Middle frontal gyrus (tissue), 1 donor: ENCODE data around the gene PADI6.

Source experiments
- DNase-seq: peaks from one replicate; pipeline ENCODE4 v3.0.0-alpha.2; 2015; ENCODE audit warnings: low spot score; ENCODE audit errors: extremely low spot score

The PADI6 gene

DNA sequence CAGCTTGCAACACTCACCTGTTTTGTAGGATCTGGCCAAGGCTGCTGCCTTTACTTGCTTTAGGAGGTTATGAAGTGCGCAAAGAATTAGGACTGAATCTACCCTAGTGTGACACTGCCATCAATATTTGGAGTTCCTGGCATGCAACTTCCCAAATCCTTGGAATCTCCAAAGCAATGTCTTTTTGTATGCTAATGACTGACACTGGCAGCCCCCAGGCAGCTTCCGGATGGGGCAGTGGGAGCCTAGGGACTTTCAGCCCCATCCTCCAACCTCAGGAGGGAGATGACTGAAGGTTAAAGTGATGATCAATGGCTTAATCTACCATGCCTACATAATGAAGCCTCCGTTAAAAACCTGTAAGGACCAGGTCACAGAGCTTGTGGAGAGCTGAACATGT lies 62.0 kb downstream of the PADI6 start:
- DNase-seq, result no peak

GRCh38 chr1:17434601-17435000 lies 62.6 kb downstream of the PADI6 start:
- no peak for DNase-seq

DNA sequence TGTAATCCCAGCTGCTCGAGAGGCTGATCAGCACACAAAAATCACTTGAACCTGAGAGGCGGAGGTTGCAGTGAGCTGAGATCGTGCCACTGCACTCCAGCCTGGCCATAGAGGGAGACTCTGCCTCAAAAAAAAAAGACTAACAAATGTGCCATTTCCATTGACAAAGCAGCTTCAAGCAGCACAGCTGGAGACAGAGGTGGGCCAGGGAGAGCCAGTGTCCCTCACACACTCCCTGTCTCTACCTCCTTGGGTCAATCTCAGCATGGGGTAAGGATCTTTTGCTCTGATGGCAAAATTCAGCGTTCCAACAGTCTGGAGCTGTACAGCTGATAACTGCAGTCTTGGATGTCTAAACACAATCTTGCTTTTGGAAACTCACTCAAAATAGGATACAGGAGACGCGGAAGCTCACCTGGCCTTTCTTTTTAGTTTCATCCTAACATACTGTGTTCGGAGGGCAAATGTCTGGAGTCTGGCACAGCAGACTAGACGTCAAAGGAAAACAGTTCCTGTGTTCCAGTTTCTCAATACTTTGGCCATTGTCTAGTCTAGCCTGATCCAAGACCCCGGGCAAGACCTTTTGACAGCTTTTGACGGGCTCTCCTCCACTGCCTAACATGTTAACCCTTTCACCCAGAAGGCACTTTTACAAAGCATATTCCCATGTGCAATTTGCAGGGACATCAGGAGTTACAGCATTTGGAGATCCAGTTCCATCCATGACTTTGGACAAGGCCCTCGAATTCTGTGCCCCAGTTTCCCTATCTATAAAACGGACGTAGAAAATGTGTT lies 64.6 kb downstream of the PADI6 start:
- no peak for DNase-seq

DNA sequence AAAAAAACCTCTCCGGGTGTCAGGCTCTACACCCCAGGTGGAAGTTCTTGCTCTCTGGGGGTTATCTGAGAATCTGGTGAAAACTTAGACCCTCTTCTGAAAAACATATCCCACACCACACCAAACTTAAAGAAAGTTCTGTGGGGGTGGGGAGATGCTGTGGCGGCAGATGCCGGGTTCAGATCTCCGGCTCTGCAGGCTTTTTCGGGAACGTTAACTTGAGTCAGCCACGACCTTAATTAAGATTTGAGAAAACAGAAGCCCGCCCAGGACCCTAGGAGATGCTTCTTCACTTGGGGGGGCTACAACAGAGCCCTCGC lies 65.2 kb downstream of the PADI6 start:
- no peak for DNase-seq

DNA sequence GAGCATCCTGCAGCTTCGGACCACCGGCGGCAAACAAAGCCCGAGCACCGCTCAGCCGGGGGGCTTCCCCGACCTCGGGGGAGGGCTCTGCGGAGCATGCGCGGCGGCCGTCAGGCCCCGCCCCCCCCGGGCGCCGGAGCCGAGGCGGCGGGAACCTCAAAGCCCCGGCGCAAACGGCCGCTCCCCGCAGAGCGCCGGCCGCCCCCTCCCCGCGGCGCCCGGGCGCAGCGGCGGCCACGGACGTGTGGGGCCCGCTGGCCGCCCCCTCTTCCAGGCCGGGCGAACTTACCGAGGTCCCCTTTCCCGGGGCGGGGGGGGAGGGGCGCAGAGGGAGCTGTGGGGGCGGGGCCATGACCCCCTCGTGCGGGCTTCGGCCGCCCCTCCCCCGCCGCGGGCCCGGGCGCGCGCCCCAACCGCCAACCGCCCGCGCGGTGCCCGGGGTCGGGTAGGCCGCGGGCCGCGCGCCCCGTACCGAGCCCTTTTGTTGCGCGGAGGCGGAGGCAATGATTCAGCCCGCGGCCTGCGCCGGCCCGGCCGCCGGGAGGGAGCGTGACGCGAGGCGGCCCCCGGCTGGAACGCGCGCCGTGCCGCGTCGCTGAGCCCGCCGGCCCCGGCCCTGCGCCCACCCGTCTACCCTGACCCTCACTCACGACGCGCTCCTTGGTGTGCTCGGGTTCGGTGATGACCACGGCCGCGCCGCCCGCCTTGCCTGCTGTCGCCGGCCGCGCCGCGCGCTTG lies 65.8 kb downstream of the PADI6 start:
- no peak for DNase-seq

DNA sequence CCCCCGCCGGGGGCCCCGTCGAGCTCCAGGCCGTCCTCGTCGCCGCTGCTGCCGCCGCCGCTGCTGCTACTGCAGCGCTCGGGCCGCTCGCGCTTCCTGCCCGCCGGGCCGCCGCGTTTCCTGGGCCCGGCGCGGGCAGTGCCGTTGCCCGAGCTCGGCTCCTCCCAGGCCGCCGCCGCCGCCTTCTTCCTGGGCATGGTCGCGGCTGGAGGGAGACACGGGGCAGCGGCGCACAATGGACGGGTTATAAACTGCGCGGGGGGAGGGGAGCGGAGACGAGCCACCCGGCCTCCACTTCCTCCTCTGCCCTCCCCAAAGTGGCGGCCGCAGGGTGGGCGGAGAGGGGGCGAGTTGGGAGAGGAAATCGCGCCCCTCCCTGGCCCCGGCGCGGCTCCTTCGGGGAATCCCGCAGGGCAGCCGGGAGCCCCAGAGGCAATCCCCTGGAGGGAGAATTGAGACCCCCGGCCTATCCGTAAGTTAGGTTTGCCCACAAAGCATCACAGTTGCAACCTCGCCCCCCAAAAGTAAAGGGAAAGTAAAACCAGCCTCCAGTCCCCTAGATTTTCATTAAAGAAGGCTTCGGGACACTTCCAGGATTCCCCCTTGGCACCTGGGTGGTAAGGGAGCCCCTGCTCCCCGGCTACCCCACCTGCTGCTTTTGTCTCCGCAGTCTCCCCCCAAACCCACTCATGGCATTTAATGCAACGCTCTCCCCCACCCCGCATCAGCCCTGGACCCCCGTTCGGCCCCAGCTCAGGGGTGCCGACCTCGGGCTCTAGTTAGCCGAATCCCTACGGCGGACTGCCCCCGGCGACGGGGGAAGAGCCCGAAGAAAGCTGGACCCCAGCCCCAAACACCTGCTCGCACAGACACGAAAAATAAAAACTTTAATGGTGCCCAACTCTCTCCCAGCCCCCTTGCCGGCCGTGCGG lies 66.6 kb downstream of the PADI6 start:
- DNase-seq, result no peak

DNA sequence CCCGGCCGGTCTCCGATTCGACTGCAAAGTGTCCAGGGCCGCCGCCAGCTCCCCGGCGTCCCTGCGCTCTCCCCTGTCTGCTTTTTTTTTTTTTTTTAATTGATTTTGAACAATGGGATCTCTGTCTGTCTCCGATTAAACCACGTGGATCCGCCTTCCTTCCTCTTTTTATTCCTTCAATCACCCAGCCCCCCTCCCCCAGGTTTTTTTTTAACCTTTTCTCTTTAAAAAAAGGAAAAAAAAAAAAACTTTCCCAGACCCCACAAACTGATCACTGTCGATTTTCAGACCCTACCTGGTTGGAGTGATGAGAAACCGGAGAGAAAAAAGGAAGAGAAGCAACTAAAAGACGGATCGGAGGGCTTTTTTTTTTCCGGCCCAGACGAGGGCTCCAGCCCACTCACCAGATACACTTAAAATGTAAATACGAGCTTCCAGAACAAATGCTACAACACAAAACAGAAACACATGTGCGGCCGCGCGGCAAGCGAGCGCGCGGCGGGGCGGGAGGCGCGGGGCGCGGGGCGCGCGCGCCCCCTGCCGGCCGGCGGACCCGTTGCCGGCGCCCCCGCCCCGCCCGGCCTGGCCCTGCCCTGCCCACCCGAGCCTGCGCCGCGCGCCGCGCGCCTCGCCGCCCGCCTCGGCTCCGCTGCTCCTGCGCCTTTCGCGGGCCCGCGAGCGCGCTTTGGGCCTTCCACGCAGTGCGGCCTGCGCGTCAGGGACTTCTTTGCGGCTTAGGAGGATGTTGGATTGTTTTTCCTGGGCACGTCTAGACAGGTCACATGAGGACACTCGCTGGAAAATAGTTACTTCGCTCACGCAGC lies 67.5 kb downstream of the PADI6 start, which contains the start of gene RCC2:
RCC2 (minus strand) TSS at position 428 of the 824 bp plus-strand sequence. CDS start 1,163 bp downstream, outside the sequence.
- DNase-seq, result peak; percentile 55

- no peak for DNase-seq
Measured at GRCh38 chr1:17440074-17440826, 68.3 kb downstream of the PADI6 start.

- no peak for DNase-seq
Measured at GRCh38 chr1:17440827-17441168, 68.8 kb downstream of the PADI6 start.

DNA sequence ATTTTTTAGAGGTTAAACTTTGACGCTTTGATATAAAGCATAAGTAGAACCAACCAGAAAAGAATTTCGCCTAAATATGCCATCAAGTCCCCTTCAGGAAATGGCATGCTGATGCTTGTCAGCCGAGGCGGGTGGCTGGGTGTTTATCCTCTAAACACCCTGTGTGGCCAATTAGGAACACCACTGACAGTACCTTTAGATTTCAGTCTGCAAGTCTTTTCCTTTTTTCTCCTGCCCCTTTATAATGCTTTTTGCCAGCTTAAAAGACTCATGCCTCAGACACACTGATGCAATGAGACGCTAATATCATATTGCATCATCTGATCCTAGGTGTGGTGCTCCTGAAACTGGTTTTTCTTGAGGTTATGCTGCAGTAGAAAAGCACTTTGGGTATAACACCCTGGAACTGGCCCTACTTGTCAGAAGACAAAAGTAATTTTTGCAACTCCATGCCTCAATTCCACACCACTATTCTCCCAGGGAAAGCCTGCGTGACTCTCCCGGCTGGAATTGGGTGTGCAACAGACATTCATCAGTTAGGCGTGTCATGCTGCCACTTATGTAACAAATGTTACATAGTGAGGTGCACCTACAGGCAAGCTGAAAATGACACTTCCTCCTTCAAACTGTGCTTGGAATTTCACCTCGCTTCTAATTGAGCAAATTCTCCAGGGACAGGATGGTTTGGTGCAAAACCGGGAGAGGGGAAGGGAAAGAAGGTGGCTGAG lies 69.4 kb downstream of the PADI6 start:
- no peak for DNase-seq

DNA sequence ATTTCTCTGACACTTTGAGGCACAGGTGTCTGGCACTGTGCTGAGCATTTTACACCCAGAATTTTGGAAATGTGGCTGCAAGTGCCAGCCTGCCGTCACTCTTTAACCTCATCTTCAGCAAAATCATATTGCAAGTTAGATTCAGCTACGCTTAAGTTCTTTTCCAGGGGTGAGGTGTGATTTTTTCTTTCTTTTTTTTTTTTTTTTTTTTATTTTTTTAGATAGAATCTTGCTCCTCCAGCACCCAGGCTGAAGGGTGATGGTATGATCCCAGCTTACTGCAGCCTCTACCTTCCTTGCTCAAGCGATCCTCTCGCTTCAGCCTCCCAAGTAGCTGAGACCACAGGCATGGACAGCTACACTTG lies 70.0 kb downstream of the PADI6 start:
- DNase-seq, result no peak

DNA sequence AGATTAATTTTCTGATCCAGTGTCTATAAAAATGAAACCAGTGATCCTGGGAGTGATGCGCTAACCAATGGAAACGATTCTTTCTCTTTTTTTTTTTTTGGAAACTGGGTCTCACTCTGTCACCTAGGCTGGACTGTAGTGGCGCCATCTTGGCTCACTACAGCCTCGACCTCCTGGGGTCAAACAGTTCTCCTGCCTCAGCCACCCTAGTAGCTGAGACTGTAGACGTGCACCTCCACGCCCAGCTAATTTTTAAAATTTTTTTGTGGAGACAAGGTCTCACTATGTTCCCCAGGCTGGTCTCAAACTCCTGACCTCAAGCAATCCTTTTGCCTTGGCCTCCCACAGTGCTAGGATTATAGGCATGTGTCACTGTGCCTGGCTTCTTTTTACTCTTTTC lies 70.8 kb downstream of the PADI6 start:
- no peak for DNase-seq

- DNase-seq, result no peak
Measured at GRCh38 chr1:17447501-17447992, 75.6 kb downstream of the PADI6 start.
